Gastrocnemius medialis (tissue), 4 donors: ENCODE measurements around the gene MPPED1. TPM values are rescaled to one million over a fixed set of nuclear protein-coding genes. Genes with fewer than 3 reads are reported as not detected.

ENCODE experiments used
- ATAC-seq, 2 donors: fragments of 150-250 bp; one replicate each; pipeline ENCODE4 v1.9.1; 2016
- DNase-seq, 2 donors: peaks; one replicate each; pipeline ENCODE4 v3.0.0-alpha.2; 2019
- H3K27ac ChIP-seq, 4 donors: fragments of 200-600 bp; sonication (generic); 1 replicate in 1 of 4; 2 replicates in 3 of 4; pipeline ENCODE4 v1.5.1; 2016 to 2018; ENCODE audit warnings: mild to moderate bottlenecking in 2 of 4, moderate library complexity in 1 of 4
- H3K27me3 ChIP-seq, 3 donors: fragments of 200-600 bp; sonication (generic) in 2 of 3; 1 replicate in 1 of 3; 2 replicates in 2 of 3; pipeline versions ENCODE4 v1.5.1 to v1.6.0; 2016 to 2019; ENCODE audit warnings: mild to moderate bottlenecking in 1 of 3, moderate library complexity in 1 of 3
- H3K36me3 ChIP-seq, 2 donors: fragments of 200-600 bp; sonication (generic) in 1 of 2; one replicate each; pipeline ENCODE4 v1.5.1; 2017 to 2018
- H3K4me1 ChIP-seq, 2 donors: fragments of 200-600 bp; sonication (generic) in 1 of 2; one replicate each; pipeline ENCODE4 v1.5.1; 2016 to 2017; ENCODE audit warnings: mild to moderate bottlenecking in 2 of 2
- H3K4me3 ChIP-seq, 4 donors: fragments of 200-600 bp; sonication (generic) in 3 of 4; 1 replicate in 1 of 4; 2 replicates in 3 of 4; pipeline ENCODE4 v1.5.1; 2016 to 2019; ENCODE audit warnings: mild to moderate bottlenecking in 2 of 4
- H3K9me3 ChIP-seq, 3 donors: fragments of 200-600 bp; sonication (generic) in 2 of 3; 1 replicate in 1 of 3; 2 replicates in 2 of 3; pipeline ENCODE4 v1.5.1; 2016 to 2019
- POLR2A ChIP-seq, 2 donors: fragments of 450-650 bp; IDR thresholded peaks; one replicate each; pipeline ENCODE4 v1.6.1; 2017; ENCODE audit warnings: antibody characterized with exemption in 2 of 2, mild to moderate bottlenecking in 2 of 2, moderate library complexity in 2 of 2
- in situ Hi-C, 4 donors: fragments of 200-750 bp; cut with MboI; loops; one replicate each; pipeline versions ENCODE4 v1.15.0 to v1.8.0; 2017; ENCODE audit warnings: low sequenced_read_pairs in 4 of 4
- intact Hi-C: fragments of 100-400 bp; cut with DNase I; formaldehyde crosslinking; loops from one replicate; pipeline ENCODE4 v1.15.1; 2023; ENCODE audit warnings: low total_unique reads
- total RNA-seq, 4 donors: library from RNA; depleted of rRNA; stranded (reverse); fragments of >200 nt; gene quantifications; one replicate each; pipeline versions ENCODE4 v1.1.0 to v1.2.3, GENCODE V29; 2016
- TF ChIP-seq, protein P1 (sequence below), 5 experiments: fragments of 450-650 bp in 3 of 5; fragments of 200-600 bp in 2 of 5; sonication (generic) in 2 of 5; IDR thresholded peaks in 4 of 5; conservative IDR thresholded peaks in 1 of 5; 1 replicate in 4 of 5; 2 replicates in 1 of 5; pipeline ENCODE4 v1.5.1; 2016 to 2019; ENCODE audit warnings: antibody characterized with exemption in 5 of 5, mild to moderate bottlenecking in 3 of 5, moderate library complexity in 3 of 5

The MPPED1 gene
- total RNA-seq, 4 donors from 2014 or later = not detected

DNA sequence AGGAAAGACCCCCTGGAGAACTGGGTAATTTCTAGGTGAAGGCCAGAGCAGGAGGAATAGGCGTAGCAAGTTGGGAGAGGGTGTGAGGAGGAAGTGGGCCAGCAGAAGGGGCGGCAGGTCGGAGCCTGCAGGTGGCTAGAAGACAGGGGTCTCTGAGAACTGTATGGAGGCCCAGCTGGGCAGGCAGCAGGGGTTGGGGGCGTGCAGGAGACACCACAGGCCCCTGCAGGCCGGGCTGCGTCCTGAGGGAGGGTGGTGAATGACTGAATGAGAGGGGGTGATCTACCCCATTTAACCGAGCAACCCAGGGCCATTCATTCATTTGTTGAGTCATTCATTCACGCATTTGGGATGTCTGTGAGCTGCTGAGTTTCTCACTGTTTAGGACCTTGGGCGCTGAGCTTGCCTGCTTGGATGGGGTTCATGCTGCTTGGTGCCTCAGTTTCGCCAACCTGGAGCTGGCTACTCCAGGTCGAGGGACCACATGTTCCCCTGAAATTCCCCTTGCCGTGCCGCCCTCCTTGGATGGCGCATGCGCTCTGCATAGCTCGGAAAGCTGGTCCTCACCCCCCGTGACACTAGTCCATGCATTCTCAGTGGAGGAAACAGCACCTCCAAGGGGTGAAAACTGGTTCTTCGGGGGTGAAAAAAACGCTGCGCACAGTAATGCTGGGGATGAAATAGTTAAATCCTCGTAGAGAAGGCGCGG is 15.6 kb downstream of the MPPED1 start:
- H3K4me1 ChIP-seq = no peaks in the 10 kb centered on the region
- peaks cover 23 to 49% (median 36%) of the 10 kb centered on the region in 3 donors for H3K27me3 ChIP-seq
- TF ChIP-seq, protein P1, sequence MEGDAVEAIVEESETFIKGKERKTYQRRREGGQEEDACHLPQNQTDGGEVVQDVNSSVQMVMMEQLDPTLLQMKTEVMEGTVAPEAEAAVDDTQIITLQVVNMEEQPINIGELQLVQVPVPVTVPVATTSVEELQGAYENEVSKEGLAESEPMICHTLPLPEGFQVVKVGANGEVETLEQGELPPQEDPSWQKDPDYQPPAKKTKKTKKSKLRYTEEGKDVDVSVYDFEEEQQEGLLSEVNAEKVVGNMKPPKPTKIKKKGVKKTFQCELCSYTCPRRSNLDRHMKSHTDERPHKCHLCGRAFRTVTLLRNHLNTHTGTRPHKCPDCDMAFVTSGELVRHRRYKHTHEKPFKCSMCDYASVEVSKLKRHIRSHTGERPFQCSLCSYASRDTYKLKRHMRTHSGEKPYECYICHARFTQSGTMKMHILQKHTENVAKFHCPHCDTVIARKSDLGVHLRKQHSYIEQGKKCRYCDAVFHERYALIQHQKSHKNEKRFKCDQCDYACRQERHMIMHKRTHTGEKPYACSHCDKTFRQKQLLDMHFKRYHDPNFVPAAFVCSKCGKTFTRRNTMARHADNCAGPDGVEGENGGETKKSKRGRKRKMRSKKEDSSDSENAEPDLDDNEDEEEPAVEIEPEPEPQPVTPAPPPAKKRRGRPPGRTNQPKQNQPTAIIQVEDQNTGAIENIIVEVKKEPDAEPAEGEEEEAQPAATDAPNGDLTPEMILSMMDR (IDR thresholded peaks at IDR 0.05 in 4 of 5, conservative IDR thresholded peaks at IDR 0.05 in 1 of 5) = no peak
- TF ChIP-seq POLR2A (IDR thresholded peaks at IDR 0.05) = no peak
- no peaks in the 10 kb centered on the region for H3K9me3 ChIP-seq
- in situ Hi-C loops (no loop called here), intact Hi-C loops (no loop called here)
- no peaks in the 10 kb centered on the region for H3K36me3 ChIP-seq
- ATAC-seq = no peak
- H3K27ac ChIP-seq = no peak overlapping the region
- DNase-seq = no peak
- no peak overlapping the region for H3K4me3 ChIP-seq

DNA sequence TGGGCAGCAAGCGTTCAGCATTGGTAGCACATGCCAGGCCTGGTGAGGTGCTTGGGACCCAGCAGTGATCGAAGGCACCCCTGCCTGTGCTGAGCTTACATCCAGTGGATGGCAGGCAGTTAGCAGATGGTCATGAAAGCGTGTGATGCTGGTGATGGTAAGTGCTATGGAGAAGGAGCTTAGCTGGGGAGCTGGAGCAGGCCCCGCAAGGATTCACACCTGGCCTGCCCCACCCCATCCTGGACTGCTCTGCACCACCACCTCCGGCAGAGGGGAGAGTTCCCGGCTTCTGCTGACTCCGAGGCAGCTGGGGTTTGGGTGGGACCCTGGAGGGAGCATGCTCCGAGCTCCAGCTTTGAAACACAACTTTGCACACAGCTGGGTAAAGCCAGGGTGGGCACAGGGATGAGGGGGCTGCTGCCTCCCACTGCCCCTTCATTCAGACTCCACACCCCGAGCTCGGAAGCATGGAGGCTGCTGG is 16.2 kb downstream of the MPPED1 start:
- Histone ChIP-seq H3K9me3 (no peaks in the 10 kb centered on the region), H3K27ac (no peak overlapping the region), H3K4me3 (no peak overlapping the region), H3K4me1 (no peaks in the 10 kb centered on the region), H3K36me3 (no peaks in the 10 kb centered on the region), H3K27me3 (peaks cover 21 to 43% (median 39%) of the 10 kb centered on the region in 3 donors)
- in situ Hi-C loops (no loop called here), intact Hi-C loops (no loop called here)
- TF ChIP-seq POLR2A (IDR thresholded peaks at IDR 0.05) = no peak
- TF ChIP-seq, protein P1 (IDR thresholded peaks at IDR 0.05 in 4 of 5, conservative IDR thresholded peaks at IDR 0.05 in 1 of 5) = no peak
- ATAC-seq (no peak), DNase-seq (no peak)

DNA sequence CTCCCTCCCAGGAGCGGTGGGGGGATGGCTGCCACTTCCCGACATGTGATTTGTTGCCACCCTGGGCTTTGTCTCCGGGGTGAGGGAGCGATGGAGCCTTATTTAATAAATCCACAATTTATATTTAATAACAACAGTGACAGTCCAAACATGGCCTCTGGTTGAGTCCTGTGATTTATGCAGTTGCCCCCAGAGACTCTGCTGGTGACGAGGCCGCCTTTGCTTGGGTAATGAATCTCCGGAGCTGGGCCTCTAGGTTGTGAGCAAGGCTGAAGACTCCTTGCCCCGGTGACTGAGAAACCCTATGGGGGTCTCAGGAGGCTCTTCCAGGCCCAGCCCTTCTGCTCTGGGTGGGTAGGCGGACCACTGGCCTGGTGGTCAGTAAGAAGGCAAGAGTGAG is 16.7 kb downstream of the MPPED1 start:
- in situ Hi-C loops = no loop called here
- Histone ChIP-seq H3K4me3 (no peak overlapping the region), H3K36me3 (no peaks in the 10 kb centered on the region), H3K27ac (no peak overlapping the region), H3K4me1 (no peaks in the 10 kb centered on the region), H3K27me3 (peaks cover 21 to 41% (median 40%) of the 10 kb centered on the region in 3 donors), H3K9me3 (no peaks in the 10 kb centered on the region)
- intact Hi-C loops = no loop called here
- no peak for TF ChIP-seq POLR2A (IDR thresholded peaks at IDR 0.05)
- TF ChIP-seq, protein P1 (IDR thresholded peaks at IDR 0.05 in 4 of 5, conservative IDR thresholded peaks at IDR 0.05 in 1 of 5) = no peak
- DNase-seq (no peak), ATAC-seq (no peak)

DNA sequence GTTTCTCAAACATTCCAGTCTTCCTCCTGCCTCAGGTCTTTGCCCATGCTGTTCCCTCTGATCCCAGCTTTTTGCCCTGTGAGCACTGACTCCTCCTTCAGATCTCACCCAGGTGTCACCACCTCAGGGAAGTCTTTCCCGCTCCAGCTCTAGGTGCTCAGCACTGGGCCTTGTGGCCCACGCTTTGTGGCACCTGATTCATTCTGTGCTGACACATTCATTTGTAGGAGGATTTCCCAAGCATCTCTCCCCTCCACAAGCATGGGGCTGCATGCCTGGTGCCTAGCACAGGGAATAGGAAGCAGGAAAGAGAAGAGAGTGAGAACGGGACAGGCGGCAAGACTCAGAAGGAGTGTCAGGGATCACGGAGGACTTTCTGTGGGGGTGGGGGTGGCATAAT is 17.6 kb downstream of the MPPED1 start:
- Histone ChIP-seq H3K27ac (no peak overlapping the region), H3K4me1 (no peaks in the 10 kb centered on the region), H3K36me3 (no peaks in the 10 kb centered on the region), H3K27me3 (peaks cover 21 to 43% (median 41%) of the 10 kb centered on the region in 3 donors), H3K4me3 (no peak overlapping the region), H3K9me3 (no peaks in the 10 kb centered on the region)
- DNase-seq (no peak), ATAC-seq (no peak)
- in situ Hi-C loops = no loop called here
- intact Hi-C loops = no loop called here
- TF ChIP-seq, protein P1 (IDR thresholded peaks at IDR 0.05 in 4 of 5, conservative IDR thresholded peaks at IDR 0.05 in 1 of 5) = no peak
- TF ChIP-seq POLR2A (IDR thresholded peaks at IDR 0.05) = no peak
